WTC11 (cell line): ENCODE data around the gene INF2. TPM values are rescaled to one million over a fixed set of nuclear protein-coding genes. Genes with fewer than 3 reads are reported as not detected.

Experiments
- ATAC-seq: fragments of 200-7000 bp; cut with Tn5 transposase; 2 replicates; pipeline ENCODE4 v1.10.0; 2021; ENCODE audit warnings: mild to moderate bottlenecking, moderate library complexity
- CTCF ChIA-PET: fragments of 300-600 bp; sonication (Branson Sonifier 250); formaldehyde crosslinking; loops from one replicate; lab custom pipeline; 2021; ENCODE audit warnings: antibody characterized with exemption; lab: Charles Lee
- POLR2A ChIA-PET: fragments of 350-600 bp; sonication (Branson Sonifier 250); formaldehyde crosslinking; loops from one replicate; lab custom pipeline; 2021; ENCODE audit warnings: antibody characterized with exemption; lab: Charles Lee
- DNase-seq: peaks from one replicate; pipeline ENCODE4 v3.0.0; 2021; ENCODE audit warnings: low spot score
- H3K27ac Mint-ChIP-seq: 2 replicates; pipeline ENCODE4 v1.8.0; 2021; ENCODE audit warnings: mixed read lengths
- H3K27me3 Mint-ChIP-seq: 2 replicates; pipeline ENCODE4 v1.8.0; 2021; ENCODE audit warnings: low read depth, mild to moderate bottlenecking, moderate library complexity, mixed read lengths
- H3K36me3 Mint-ChIP-seq: 2 replicates; pipeline ENCODE4 v1.8.0; 2021; ENCODE audit warnings: mixed read lengths
- H3K4me1 Mint-ChIP-seq: 2 replicates; pipeline ENCODE4 v1.8.0; 2022; ENCODE audit warnings: mixed read lengths
- H3K4me3 Mint-ChIP-seq: 2 replicates; pipeline ENCODE4 v1.8.0; 2021; ENCODE audit warnings: mild to moderate bottlenecking, moderate library complexity, mixed read lengths
- H3K9me3 Mint-ChIP-seq: 2 replicates; pipeline ENCODE4 v1.8.0; 2021; ENCODE audit warnings: mixed read lengths
- CREB1 ChIP-seq: sonication (generic); formaldehyde crosslinking; IDR thresholded peaks from 2 replicates; pipeline ENCODE4 v1.8.0; 2023; ENCODE audit warnings: mild to moderate bottlenecking, missing genetic modification reagents
- ELF4 ChIP-seq: sonication (generic); formaldehyde crosslinking; IDR thresholded peaks from 2 replicates; pipeline ENCODE4 v1.8.1; 2022; ENCODE audit warnings: low read depth, mild to moderate bottlenecking, moderate library complexity, missing genetic modification reagents
- ESRRA ChIP-seq: sonication (generic); formaldehyde crosslinking; IDR thresholded peaks from 2 replicates; pipeline ENCODE4 v1.8.1; 2022; ENCODE audit warnings: mild to moderate bottlenecking, missing genetic modification reagents, borderline replicate concordance
- FOXJ3 ChIP-seq: sonication (generic); formaldehyde crosslinking; IDR thresholded peaks from 2 replicates; pipeline ENCODE4 v1.9.0; 2021; ENCODE audit warnings: missing genetic modification reagents, mild to moderate bottlenecking, borderline replicate concordance
- HMGA2 ChIP-seq: fragments of 250-450 bp; sonication (Bioruptor Pico); IDR thresholded peaks from 2 replicates; pipeline ENCODE4 v1.4.0; 2021; ENCODE audit warnings: mild to moderate bottlenecking, moderate library complexity
- KAT7 ChIP-seq: sonication (generic); formaldehyde crosslinking; IDR thresholded peaks from 2 replicates; pipeline ENCODE4 v1.8.1; 2023; ENCODE audit warnings: missing genetic modification reagents, mild to moderate bottlenecking, borderline replicate concordance
- NFATC4 ChIP-seq: fragments of 250-450 bp; sonication (Bioruptor Pico); IDR thresholded peaks from 2 replicates; pipeline ENCODE4 v1.9.0; 2021; ENCODE audit warnings: mild to moderate bottlenecking
- NFE2L1 ChIP-seq: sonication (generic); formaldehyde crosslinking; IDR thresholded peaks from 2 replicates; pipeline ENCODE4 v1.8.1; 2023; ENCODE audit warnings: missing genetic modification reagents
- TCF7 ChIP-seq: sonication (generic); formaldehyde crosslinking; IDR thresholded peaks from 2 replicates; pipeline ENCODE4 v1.8.0; 2022; ENCODE audit warnings: mild to moderate bottlenecking, low read depth, missing genetic modification reagents, moderate library complexity
- TEAD1 ChIP-seq: sonication (generic); formaldehyde crosslinking; IDR thresholded peaks from 2 replicates; pipeline ENCODE4 v1.8.0; 2022; ENCODE audit warnings: mild to moderate bottlenecking, missing genetic modification reagents
- TEAD4 ChIP-seq: sonication (generic); formaldehyde crosslinking; IDR thresholded peaks from 2 replicates; pipeline ENCODE4 v1.8.0; 2022; ENCODE audit warnings: mild to moderate bottlenecking, missing genetic modification reagents
- ZNF232 ChIP-seq: sonication (generic); formaldehyde crosslinking; IDR thresholded peaks from 2 replicates; pipeline ENCODE4 v1.8.0; 2022; ENCODE audit warnings: mild to moderate bottlenecking, missing genetic modification reagents
- ZNF317 ChIP-seq: sonication (generic); formaldehyde crosslinking; IDR thresholded peaks from 2 replicates; pipeline ENCODE4 v1.8.1; 2023; ENCODE audit warnings: low read depth, mild to moderate bottlenecking, moderate library complexity, missing genetic modification reagents, borderline replicate concordance
- ZNF671 ChIP-seq: fragments of 250-450 bp; sonication (Bioruptor Pico); IDR thresholded peaks from 2 replicates; pipeline ENCODE4 v1.8.0; 2021; ENCODE audit warnings: mild to moderate bottlenecking
- total RNA-seq: library from RNA; stranded (reverse); gene quantifications from 3 replicates; pipeline ENCODE4 v1.2.3, GENCODE V29; 2021
- TF ChIP-seq, protein P1 (sequence below): sonication (generic); formaldehyde crosslinking; IDR thresholded peaks from 2 replicates; pipeline ENCODE4 v1.8.1; 2023; ENCODE audit warnings: mild to moderate bottlenecking, missing genetic modification reagents
- TF ChIP-seq, protein P2 (sequence below): fragments of 250-450 bp; sonication (Bioruptor Pico); IDR thresholded peaks from 2 replicates; pipeline ENCODE4 v1.9.0; 2021; ENCODE audit warnings: moderate library complexity, mild to moderate bottlenecking, inconsistent platforms, borderline replicate concordance
- TF ChIP-seq, protein P3 (sequence below): sonication (generic); formaldehyde crosslinking; IDR thresholded peaks from 2 replicates; pipeline ENCODE4 v1.8.0; 2022; ENCODE audit warnings: mild to moderate bottlenecking, missing genetic modification reagents
- TF ChIP-seq, protein P4 (sequence below): sonication (generic); formaldehyde crosslinking; IDR thresholded peaks from 2 replicates; pipeline ENCODE4 v1.8.1; 2023; ENCODE audit warnings: mild to moderate bottlenecking, missing genetic modification reagents, moderate library complexity
- TF ChIP-seq, protein P5 (sequence below): sonication (generic); formaldehyde crosslinking; IDR thresholded peaks from 2 replicates; pipeline ENCODE4 v1.8.0; 2022; ENCODE audit warnings: mild to moderate bottlenecking, missing genetic modification reagents
- TF ChIP-seq, protein P6 (sequence below): fragments of 250-450 bp; sonication (Bioruptor Pico); IDR thresholded peaks from 2 replicates; pipeline ENCODE4 v1.9.0; 2021; ENCODE audit warnings: mild to moderate bottlenecking
- TF ChIP-seq, protein P7 (sequence below): fragments of 250-450 bp; sonication (Bioruptor Pico); IDR thresholded peaks from 2 replicates; pipeline ENCODE4 v1.9.0; 2021; ENCODE audit warnings: mild to moderate bottlenecking, borderline replicate concordance
- TF ChIP-seq, protein P8 (sequence below): sonication (generic); formaldehyde crosslinking; IDR thresholded peaks from 2 replicates; pipeline ENCODE4 v1.8.0; 2022; ENCODE audit warnings: mild to moderate bottlenecking, missing genetic modification reagents

Gene INF2
- total RNA-seq, 1 experiment from 2014 or later: 82.4 TPM

DNA sequence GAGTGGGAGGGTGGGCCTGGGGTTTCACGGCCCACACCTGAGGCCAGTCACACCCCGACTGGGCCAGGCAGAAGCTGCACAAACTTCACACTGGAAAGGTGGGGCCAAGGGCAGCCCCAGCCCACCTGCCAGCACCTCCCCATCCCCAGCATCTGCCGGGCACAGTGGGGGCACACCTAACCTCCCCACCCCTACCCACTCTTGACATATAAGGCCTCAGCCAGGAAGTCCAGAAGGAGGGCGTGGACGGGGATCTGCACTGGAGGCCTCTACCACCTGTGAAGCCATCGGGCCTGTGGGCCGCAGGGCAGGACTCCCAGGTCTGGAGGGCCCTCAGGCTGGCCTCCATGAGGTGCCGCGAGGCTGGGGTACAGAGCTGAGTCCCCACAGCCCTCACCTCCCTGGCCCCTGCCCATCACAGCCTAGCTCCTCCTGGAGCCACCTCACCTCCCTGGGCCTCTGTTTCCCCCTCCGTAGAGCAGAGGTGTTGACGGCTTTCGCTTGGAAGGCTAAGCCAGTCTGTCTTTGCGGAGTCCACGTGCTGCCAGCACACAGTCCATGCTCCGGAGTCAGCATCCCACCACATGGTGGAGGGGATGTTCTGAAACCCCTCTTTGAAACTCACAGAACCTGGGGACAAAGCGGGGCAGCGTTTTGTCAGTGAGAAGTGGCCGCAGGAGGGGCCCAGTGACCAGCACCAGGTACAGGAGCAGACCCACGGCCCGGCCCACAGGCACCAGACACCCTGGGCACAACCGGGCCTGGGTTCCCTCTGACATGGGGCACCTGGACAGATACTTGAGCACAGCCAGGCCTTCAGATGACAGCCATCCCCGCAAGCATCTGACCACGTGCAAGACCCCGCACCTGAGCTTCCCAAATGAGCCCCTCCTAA, 38.2 kb upstream of the INF2 start:
- H3K4me3 Mint-ChIP-seq: no peak overlapping the region
- no peak for TF ChIP-seq HMGA2 (CRISPR knock-in tag)
- no peak for TF ChIP-seq NFE2L1
- TF ChIP-seq, protein P1, sequence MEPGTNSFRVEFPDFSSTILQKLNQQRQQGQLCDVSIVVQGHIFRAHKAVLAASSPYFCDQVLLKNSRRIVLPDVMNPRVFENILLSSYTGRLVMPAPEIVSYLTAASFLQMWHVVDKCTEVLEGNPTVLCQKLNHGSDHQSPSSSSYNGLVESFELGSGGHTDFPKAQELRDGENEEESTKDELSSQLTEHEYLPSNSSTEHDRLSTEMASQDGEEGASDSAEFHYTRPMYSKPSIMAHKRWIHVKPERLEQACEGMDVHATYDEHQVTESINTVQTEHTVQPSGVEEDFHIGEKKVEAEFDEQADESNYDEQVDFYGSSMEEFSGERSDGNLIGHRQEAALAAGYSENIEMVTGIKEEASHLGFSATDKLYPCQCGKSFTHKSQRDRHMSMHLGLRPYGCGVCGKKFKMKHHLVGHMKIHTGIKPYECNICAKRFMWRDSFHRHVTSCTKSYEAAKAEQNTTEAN (CRISPR knock-in tag): no peak
- TF ChIP-seq ZNF317: no peak
- TF ChIP-seq, protein P2, sequence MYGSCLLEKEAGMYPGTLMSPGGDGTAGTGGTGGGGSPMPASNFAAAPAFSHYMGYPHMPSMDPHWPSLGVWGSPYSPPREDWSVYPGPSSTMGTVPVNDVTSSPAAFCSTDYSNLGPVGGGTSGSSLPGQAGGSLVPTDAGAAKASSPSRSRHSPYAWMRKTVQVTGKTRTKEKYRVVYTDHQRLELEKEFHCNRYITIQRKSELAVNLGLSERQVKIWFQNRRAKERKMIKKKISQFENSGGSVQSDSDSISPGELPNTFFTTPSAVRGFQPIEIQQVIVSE: no peak
- TF ChIP-seq KAT7 (CRISPR knock-in tag): no peak
- TF ChIP-seq NFATC4 (CRISPR knock-in tag): no peak
- H3K27ac Mint-ChIP-seq: no peak overlapping the region
- peaks cover 20% of the 10 kb centered on the region for H3K36me3 Mint-ChIP-seq
- peaks cover 45% of the 10 kb centered on the region for H3K27me3 Mint-ChIP-seq
- DNase-seq (no peak), ATAC-seq (no peak)
- peaks cover 27% of the 10 kb centered on the region for H3K9me3 Mint-ChIP-seq
- H3K4me1 Mint-ChIP-seq: no peaks in the 10 kb centered on the region
- ChIA-PET CTCF (interaction anchor here (0.6 to 2.2 kb wide), 16 partner anchors 9 to 296 kb away, joined by 3 to 15 read pairs (median 4); partner anchors contain the start of gene ADSS1), POLR2A (no interaction called here)

DNA sequence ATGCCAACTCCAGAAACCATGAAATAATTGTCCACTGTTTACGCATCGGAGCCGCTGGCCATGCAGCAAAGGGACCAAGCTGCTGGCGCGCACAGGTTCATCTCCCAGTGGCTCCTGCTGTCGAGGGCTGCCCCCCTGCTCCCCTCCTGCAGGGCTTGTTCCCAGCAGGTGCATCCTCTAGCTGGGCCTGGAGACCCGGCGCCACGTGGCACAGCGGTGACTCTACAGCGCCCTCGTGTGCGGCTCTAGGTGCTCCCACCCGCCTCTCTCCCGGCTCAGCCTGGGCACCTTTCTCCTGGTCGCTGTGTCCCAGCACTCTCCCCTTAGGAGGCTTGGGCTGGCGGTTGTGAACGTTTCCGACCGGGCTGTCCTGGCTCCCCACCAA, 37.5 kb upstream of the INF2 start:
- no peak for TF ChIP-seq ZNF232 (CRISPR knock-in tag)
- TF ChIP-seq TEAD1 (CRISPR knock-in tag): no peak
- TF ChIP-seq ESRRA (CRISPR knock-in tag): no peak
- TF ChIP-seq, protein P3, sequence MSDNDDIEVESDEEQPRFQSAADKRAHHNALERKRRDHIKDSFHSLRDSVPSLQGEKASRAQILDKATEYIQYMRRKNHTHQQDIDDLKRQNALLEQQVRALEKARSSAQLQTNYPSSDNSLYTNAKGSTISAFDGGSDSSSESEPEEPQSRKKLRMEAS: peak; percentile 84
- TF ChIP-seq, protein P4, sequence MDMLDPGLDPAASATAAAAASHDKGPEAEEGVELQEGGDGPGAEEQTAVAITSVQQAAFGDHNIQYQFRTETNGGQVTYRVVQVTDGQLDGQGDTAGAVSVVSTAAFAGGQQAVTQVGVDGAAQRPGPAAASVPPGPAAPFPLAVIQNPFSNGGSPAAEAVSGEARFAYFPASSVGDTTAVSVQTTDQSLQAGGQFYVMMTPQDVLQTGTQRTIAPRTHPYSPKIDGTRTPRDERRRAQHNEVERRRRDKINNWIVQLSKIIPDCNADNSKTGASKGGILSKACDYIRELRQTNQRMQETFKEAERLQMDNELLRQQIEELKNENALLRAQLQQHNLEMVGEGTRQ: peak; percentile 70
- no peak for TF ChIP-seq CREB1 (CRISPR knock-in tag)
- TF ChIP-seq, protein P5, sequence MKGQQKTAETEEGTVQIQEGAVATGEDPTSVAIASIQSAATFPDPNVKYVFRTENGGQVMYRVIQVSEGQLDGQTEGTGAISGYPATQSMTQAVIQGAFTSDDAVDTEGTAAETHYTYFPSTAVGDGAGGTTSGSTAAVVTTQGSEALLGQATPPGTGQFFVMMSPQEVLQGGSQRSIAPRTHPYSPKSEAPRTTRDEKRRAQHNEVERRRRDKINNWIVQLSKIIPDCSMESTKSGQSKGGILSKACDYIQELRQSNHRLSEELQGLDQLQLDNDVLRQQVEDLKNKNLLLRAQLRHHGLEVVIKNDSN (CRISPR knock-in tag): peak; percentile 67; the same call in 1 of the 2 replicates
- TF ChIP-seq FOXJ3 (CRISPR knock-in tag): no peak
- DNase-seq (peak; percentile 40), ATAC-seq (peak; percentile 35; the same call in 1 of the 2 replicates)
- no peak overlapping the region for H3K4me3 Mint-ChIP-seq
- H3K27me3 Mint-ChIP-seq: peaks cover 45% of the 10 kb centered on the region
- no peak overlapping the region for H3K27ac Mint-ChIP-seq
- H3K4me1 Mint-ChIP-seq: no peaks in the 10 kb centered on the region
- ChIA-PET CTCF (interaction anchor here (0.6 to 2.2 kb wide), 16 partner anchors 9 to 296 kb away, joined by 3 to 15 read pairs (median 4); partner anchors contain the start of gene ADSS1), POLR2A (no interaction called here)
- peaks cover 25% of the 10 kb centered on the region for H3K9me3 Mint-ChIP-seq
- H3K36me3 Mint-ChIP-seq: peaks cover 19% of the 10 kb centered on the region

DNA sequence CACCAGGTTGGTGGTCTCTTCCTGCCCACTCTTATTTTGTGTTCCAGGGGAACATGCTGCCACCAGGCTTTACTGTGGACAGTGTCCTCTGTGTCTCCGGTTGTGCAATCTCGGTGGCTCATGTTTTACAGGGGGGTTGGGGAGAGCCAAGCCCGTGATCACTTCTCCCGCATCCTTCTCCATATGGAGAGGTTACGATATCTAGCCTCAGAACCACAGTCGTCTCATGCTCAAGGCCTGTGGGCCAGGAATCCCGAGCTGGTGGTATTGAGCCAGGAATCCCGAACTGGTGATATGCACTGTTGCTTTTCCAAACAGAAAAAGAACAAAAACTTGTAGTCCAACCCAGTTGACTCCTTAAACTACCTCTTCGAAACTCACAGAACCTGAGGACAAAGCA, 37.0 kb upstream of the INF2 start:
- Mint-ChIP-seq H3K27me3 (peaks cover 45% of the 10 kb centered on the region), H3K4me1 (no peaks in the 10 kb centered on the region), H3K9me3 (peaks cover 25% of the 10 kb centered on the region), H3K27ac (no peak overlapping the region), H3K4me3 (no peak overlapping the region), H3K36me3 (peaks cover 19% of the 10 kb centered on the region)
- DNase-seq: no peak
- ChIA-PET CTCF (interaction anchor here (1.2 to 2.2 kb wide), 6 partner anchors 8 to 211 kb away, joined by 4 to 15 read pairs (median 10); partner anchors contain the start of gene ADSS1), POLR2A (no interaction called here)
- no peak for ATAC-seq
- TF ChIP-seq TEAD4 (no peak), ZNF671 (no peak), TCF7 (CRISPR knock-in tag) (no peak), ELF4 (CRISPR knock-in tag) (no peak), HMGA2 (CRISPR knock-in tag) (no peak)
- TF ChIP-seq, protein P6, sequence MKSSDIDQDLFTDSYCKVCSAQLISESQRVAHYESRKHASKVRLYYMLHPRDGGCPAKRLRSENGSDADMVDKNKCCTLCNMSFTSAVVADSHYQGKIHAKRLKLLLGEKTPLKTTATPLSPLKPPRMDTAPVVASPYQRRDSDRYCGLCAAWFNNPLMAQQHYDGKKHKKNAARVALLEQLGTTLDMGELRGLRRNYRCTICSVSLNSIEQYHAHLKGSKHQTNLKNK (CRISPR knock-in tag): no peak
- TF ChIP-seq, protein P7, sequence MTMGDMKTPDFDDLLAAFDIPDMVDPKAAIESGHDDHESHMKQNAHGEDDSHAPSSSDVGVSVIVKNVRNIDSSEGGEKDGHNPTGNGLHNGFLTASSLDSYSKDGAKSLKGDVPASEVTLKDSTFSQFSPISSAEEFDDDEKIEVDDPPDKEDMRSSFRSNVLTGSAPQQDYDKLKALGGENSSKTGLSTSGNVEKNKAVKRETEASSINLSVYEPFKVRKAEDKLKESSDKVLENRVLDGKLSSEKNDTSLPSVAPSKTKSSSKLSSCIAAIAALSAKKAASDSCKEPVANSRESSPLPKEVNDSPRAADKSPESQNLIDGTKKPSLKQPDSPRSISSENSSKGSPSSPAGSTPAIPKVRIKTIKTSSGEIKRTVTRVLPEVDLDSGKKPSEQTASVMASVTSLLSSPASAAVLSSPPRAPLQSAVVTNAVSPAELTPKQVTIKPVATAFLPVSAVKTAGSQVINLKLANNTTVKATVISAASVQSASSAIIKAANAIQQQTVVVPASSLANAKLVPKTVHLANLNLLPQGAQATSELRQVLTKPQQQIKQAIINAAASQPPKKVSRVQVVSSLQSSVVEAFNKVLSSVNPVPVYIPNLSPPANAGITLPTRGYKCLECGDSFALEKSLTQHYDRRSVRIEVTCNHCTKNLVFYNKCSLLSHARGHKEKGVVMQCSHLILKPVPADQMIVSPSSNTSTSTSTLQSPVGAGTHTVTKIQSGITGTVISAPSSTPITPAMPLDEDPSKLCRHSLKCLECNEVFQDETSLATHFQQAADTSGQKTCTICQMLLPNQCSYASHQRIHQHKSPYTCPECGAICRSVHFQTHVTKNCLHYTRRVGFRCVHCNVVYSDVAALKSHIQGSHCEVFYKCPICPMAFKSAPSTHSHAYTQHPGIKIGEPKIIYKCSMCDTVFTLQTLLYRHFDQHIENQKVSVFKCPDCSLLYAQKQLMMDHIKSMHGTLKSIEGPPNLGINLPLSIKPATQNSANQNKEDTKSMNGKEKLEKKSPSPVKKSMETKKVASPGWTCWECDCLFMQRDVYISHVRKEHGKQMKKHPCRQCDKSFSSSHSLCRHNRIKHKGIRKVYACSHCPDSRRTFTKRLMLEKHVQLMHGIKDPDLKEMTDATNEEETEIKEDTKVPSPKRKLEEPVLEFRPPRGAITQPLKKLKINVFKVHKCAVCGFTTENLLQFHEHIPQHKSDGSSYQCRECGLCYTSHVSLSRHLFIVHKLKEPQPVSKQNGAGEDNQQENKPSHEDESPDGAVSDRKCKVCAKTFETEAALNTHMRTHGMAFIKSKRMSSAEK (CRISPR knock-in tag): no peak
- TF ChIP-seq, protein P8, sequence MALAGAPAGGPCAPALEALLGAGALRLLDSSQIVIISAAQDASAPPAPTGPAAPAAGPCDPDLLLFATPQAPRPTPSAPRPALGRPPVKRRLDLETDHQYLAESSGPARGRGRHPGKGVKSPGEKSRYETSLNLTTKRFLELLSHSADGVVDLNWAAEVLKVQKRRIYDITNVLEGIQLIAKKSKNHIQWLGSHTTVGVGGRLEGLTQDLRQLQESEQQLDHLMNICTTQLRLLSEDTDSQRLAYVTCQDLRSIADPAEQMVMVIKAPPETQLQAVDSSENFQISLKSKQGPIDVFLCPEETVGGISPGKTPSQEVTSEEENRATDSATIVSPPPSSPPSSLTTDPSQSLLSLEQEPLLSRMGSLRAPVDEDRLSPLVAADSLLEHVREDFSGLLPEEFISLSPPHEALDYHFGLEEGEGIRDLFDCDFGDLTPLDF (CRISPR knock-in tag): no peak
